Testis (tissue), 3 donors: Measurements from ENCODE around the gene TUBGCP3. TPM values are rescaled to one million over a fixed set of nuclear protein-coding genes. Genes with fewer than 3 reads are reported as not detected.

Source experiments
- DNase-seq: peaks from one replicate; pipeline ENCODE4 v3.0.0-alpha.2; 2019
- H3K27ac ChIP-seq, 2 donors: fragments of 200-600 bp; sonication (generic); one replicate each; pipeline ENCODE4 v1.5.1; 2019
- H3K27me3 ChIP-seq: fragments of 200-600 bp; sonication (generic); one replicate; pipeline ENCODE4 v1.5.1; 2019
- H3K36me3 ChIP-seq: fragments of 200-600 bp; sonication (generic); one replicate; pipeline ENCODE4 v1.5.1; 2017; ENCODE audit warnings: low read depth; ENCODE audit errors: missing control alignments
- H3K4me1 ChIP-seq: fragments of 200-600 bp; sonication (generic); one replicate; pipeline ENCODE4 v1.5.1; 2019
- H3K4me3 ChIP-seq, 2 donors: fragments of 200-600 bp; sonication (generic); one replicate each; pipeline ENCODE4 v1.5.1; 2017 to 2019
- H3K9me3 ChIP-seq: fragments of 200-600 bp; sonication (generic); one replicate; pipeline ENCODE4 v1.5.1; 2017
- POLR2A ChIP-seq: fragments of 450-650 bp; IDR thresholded peaks from one replicate; pipeline ENCODE4 v1.6.1; 2017; ENCODE audit warnings: antibody characterized with exemption, mild to moderate bottlenecking, moderate library complexity
- WGBS, 2 donors: methylation state at CpG; one replicate each; pipeline ENCODE4 v1.1.5; 2018; 5-methylcytosine and 5-hydroxymethylcytosine counted together
- intact Hi-C: fragments of 100-400 bp; cut with DNase I; formaldehyde crosslinking; loops from one replicate; pipeline ENCODE4 v1.15.1; 2023; ENCODE audit warnings: low total_unique reads
- polyA plus RNA-seq: library from polyadenylated mRNA; stranded (reverse); fragments of 350-450 nt; fragmentation: Illumina TruSeq; extraction: RNeasy Lipid Tissue Mini Kit (QIAGEN cat#74804); gene quantifications from one replicate; pipeline ENCODE4 v1.2.3, GENCODE V29; 2014; ENCODE audit warnings: low read depth, low replicate concordance; ENCODE audit not compliant: insufficient read depth
- total RNA-seq, 2 donors: library from RNA; depleted of rRNA; stranded (reverse); fragments of >200 nt; gene quantifications; one replicate each; pipeline ENCODE4 v1.2.3, GENCODE V29; 2016
- TF ChIP-seq, protein P1 (sequence below), 3 experiments: fragments of 450-650 bp in 2 of 3; fragments of 200-600 bp in 1 of 3; sonication (generic) in 1 of 3; IDR thresholded peaks; one replicate each; pipeline ENCODE4 v1.5.1; 2016 to 2019; ENCODE audit warnings: antibody characterized with exemption in 3 of 3, mild to moderate bottlenecking in 2 of 3, moderate library complexity in 1 of 3

Gene TUBGCP3
- total and polyA plus RNA-seq, 3 donors from 2014 or later = 42.4 to 53.1 (median 53.1) TPM

- intact Hi-C loops = no loop called here
- Histone ChIP-seq H3K4me1 (no peaks in the 10 kb centered on the region), H3K4me3 (no peak overlapping the region), H3K36me3 (no peaks in the 10 kb centered on the region), H3K27me3 (no peaks in the 10 kb centered on the region), H3K27ac (no peak overlapping the region), H3K9me3 (no peaks in the 10 kb centered on the region)
- 87% methylated on average over 4 of the region's 4 CpGs for WGBS, 2 donors
- no peak for DNase-seq
- TF ChIP-seq POLR2A = no peak
- TF ChIP-seq, protein P1, sequence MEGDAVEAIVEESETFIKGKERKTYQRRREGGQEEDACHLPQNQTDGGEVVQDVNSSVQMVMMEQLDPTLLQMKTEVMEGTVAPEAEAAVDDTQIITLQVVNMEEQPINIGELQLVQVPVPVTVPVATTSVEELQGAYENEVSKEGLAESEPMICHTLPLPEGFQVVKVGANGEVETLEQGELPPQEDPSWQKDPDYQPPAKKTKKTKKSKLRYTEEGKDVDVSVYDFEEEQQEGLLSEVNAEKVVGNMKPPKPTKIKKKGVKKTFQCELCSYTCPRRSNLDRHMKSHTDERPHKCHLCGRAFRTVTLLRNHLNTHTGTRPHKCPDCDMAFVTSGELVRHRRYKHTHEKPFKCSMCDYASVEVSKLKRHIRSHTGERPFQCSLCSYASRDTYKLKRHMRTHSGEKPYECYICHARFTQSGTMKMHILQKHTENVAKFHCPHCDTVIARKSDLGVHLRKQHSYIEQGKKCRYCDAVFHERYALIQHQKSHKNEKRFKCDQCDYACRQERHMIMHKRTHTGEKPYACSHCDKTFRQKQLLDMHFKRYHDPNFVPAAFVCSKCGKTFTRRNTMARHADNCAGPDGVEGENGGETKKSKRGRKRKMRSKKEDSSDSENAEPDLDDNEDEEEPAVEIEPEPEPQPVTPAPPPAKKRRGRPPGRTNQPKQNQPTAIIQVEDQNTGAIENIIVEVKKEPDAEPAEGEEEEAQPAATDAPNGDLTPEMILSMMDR (IDR thresholded peaks at IDR 0.05) = no peak
These were observed 11.8 kb downstream of the TUBGCP3 start for GRCh38 chr13:112576191-112576590.

GRCh38 chr13:112575675-112576074 is 12.3 kb downstream of the TUBGCP3 start:
- Histone ChIP-seq H3K9me3 (no peaks in the 10 kb centered on the region), H3K27ac (no peak overlapping the region), H3K4me1 (no peaks in the 10 kb centered on the region), H3K36me3 (no peaks in the 10 kb centered on the region), H3K27me3 (no peaks in the 10 kb centered on the region), H3K4me3 (no peak overlapping the region)
- TF ChIP-seq, protein P1 (IDR thresholded peaks at IDR 0.05) = no peak
- no peak for TF ChIP-seq POLR2A
- DNase-seq = no peak
- intact Hi-C loops = no loop called here
- WGBS, 2 donors = 88 to 90% methylated on average over 5 of the region's 5 CpGs

DNA sequence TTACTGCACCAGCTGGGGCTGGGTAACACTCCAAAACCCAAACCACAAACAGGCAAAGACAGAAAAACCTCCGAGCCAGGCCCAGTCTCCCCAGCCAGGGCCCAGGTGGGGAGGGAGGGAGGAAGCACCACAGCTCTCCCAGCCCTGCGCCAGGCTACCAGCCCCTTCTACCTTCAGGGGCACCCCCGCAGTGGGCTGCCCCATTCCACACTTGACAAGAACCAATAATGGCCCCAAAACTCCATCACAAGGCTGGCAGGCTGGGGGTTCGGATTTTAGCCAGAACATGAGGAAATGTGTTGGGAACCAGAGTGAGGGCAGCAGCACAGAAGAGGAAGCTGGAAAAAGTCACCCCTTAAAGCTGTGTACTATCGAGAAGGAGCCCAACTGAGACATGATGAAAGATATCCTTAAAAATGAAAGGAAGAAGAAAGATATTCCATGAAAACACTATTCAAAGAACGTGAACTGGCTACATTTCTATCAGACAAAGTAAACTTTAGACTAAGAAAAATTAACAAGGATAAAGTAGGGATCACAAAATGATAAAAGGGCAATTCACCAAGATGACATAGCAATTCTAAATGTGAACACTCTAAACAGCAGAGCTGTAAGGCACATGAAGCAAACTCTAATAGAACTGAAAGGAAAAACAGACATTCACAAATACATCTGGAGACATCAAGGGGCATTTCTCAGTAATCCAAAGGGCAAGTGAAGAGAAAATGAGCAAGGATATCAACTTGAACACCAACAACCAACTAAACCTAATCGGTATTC is 12.9 kb downstream of the TUBGCP3 start:
- Histone ChIP-seq H3K9me3 (no peaks in the 10 kb centered on the region), H3K27me3 (no peaks in the 10 kb centered on the region), H3K4me3 (no peak overlapping the region), H3K36me3 (no peaks in the 10 kb centered on the region), H3K4me1 (no peaks in the 10 kb centered on the region), H3K27ac (no peak overlapping the region)
- intact Hi-C loops = no loop called here
- 70 to 74% methylated on average over 7 of the region's 7 CpGs for WGBS, 2 donors
- DNase-seq = no peak
- no peak for TF ChIP-seq POLR2A
- TF ChIP-seq, protein P1 (IDR thresholded peaks at IDR 0.05) = no peak

GRCh38 chr13:112574416-112574815 is 13.5 kb downstream of the TUBGCP3 start:
- WGBS, 2 donors = 82 to 88% methylated on average over 1 of the region's 1 CpG
- no peak for DNase-seq
- no peaks in the 10 kb centered on the region for H3K4me1 ChIP-seq

More at GRCh38 chr13:112574416-112574815, 13.5 kb downstream of the TUBGCP3 start:
- no peak for TF ChIP-seq POLR2A
- TF ChIP-seq, protein P1 (IDR thresholded peaks at IDR 0.05) = no peak
- intact Hi-C loops = no loop called here
- no peak overlapping the region for H3K4me3 ChIP-seq
- H3K27ac ChIP-seq = no peak overlapping the region
- no peaks in the 10 kb centered on the region for H3K9me3 ChIP-seq
- H3K36me3 ChIP-seq = no peaks in the 10 kb centered on the region
- no peaks in the 10 kb centered on the region for H3K27me3 ChIP-seq
